HCT116 (cell line): Measurements from ENCODE around the gene UQCRQ.

ENCODE experiments used
- CTCF ChIP-seq, 3 experiments: fragments of 200-600 bp in 1 of 3; sonication (generic) in 1 of 3; IDR thresholded peaks in 2 of 3; conservative IDR thresholded peaks in 1 of 3; 2 replicates each; pipeline ENCODE4 v1.5.1; 2012 to 2017; ENCODE audit warnings: low read depth in 2 of 3, low read length in 2 of 3, antibody characterized with exemption in 1 of 3, borderline replicate concordance in 1 of 3, control low read depth in 1 of 3, mild to moderate bottlenecking in 1 of 3, mixed read lengths in 1 of 3, mixed run types in 1 of 3, moderate library complexity in 1 of 3; ENCODE audit not compliant: insufficient read depth in 1 of 3
- EZH2 ChIP-seq: fragments of 200-600 bp; sonication (generic); IDR thresholded peaks from 2 replicates; pipeline ENCODE4 v1.6.1; 2017; ENCODE audit warnings: antibody characterized with exemption, mixed run types
- MAX ChIP-seq: IDR thresholded peaks from 2 replicates; pipeline ENCODE4 v1.6.1; 2012
- POLR2A ChIP-seq: IDR thresholded peaks from 2 replicates; pipeline ENCODE4 v1.7.0; 2011; ENCODE audit warnings: borderline replicate concordance; ENCODE audit not compliant: insufficient read depth, insufficient read length; ENCODE audit errors: extremely low read depth
- SP1 ChIP-seq: IDR thresholded peaks from 2 replicates; pipeline ENCODE4 v1.6.1; 2012; ENCODE audit warnings: low read depth
- ZNF274 ChIP-seq: fragments of 200-500 bp; sonication (Bioruptor generic); IDR thresholded peaks from 2 replicates; pipeline ENCODE4 v1.6.1; 2014; ENCODE audit warnings: mild to moderate bottlenecking, low read depth, low read length, inconsistent platforms

GRCh38 chr5:132883261-132883834, 16.9 kb downstream of the UQCRQ start:
- peak; percentile 67 to 78 (median 71); a peak in 5 of 6 replicates for TF ChIP-seq CTCF (IDR thresholded peaks at IDR 0.05 in 2 of 3, conservative IDR thresholded peaks at IDR 0.05 in 1 of 3; ENCODE audit: borderline replicate concordance in 1 of 3, insufficient read depth in 1 of 3, low read depth in 2 of 3, low read length in 2 of 3)
- TF ChIP-seq POLR2A = no peak
- TF ChIP-seq SP1 = 0 out of 2 replicates have a peak, but pooled peaks have one; percentile 4
- no peak for TF ChIP-seq ZNF274
- TF ChIP-seq MAX = no peak
- TF ChIP-seq EZH2 = no peak
